Stomach (tissue), 9 donors: ENCODE data around the gene INSRR. TPM values are rescaled to one million over a fixed set of nuclear protein-coding genes. Genes with fewer than 3 reads are reported as not detected.

Source experiments
- DNase-seq, 2 donors: peaks; one replicate each; pipeline versions ENCODE4 v3.0.0 to v3.0.0-alpha.2; 2013 to 2019
- H3K27ac ChIP-seq, 5 donors: fragments of 200-600 bp in 4 of 5; sonication (generic) in 4 of 5; one replicate each; pipeline ENCODE4 v1.5.1; 2013 to 2019; ENCODE audit warnings: mild to moderate bottlenecking in 1 of 5, moderate library complexity in 1 of 5
- H3K27me3 ChIP-seq, 3 donors: fragments of 200-600 bp; sonication (generic); one replicate each; pipeline ENCODE4 v1.5.1; 2017 to 2019; ENCODE audit warnings: mixed run types in 1 of 3
- H3K36me3 ChIP-seq, 4 donors: fragments of 200-600 bp; sonication (generic); 1 replicate in 3 of 4; 2 replicates in 1 of 4; pipeline ENCODE4 v1.5.1; 2016 to 2019
- H3K4me1 ChIP-seq, 4 donors: fragments of 200-600 bp; sonication (generic); one replicate each; pipeline ENCODE4 v1.5.1; 2016 to 2019
- H3K4me3 ChIP-seq, 4 donors: fragments of 200-600 bp; sonication (generic) in 3 of 4; one replicate each; pipeline ENCODE4 v1.5.1; 2016 to 2019; ENCODE audit warnings: mild to moderate bottlenecking in 1 of 4
- H3K9me3 ChIP-seq, 4 donors: fragments of 200-600 bp; sonication (generic); one replicate each; pipeline ENCODE4 v1.5.1; 2016 to 2019
- EP300 ChIP-seq: sonication (generic); formaldehyde crosslinking; IDR thresholded peaks from one replicate; pipeline ENCODE4 v1.6.1; 2017; ENCODE audit warnings: antibody characterized with exemption
- POLR2A ChIP-seq, 4 donors: fragments of 450-650 bp; IDR thresholded peaks; one replicate each; pipeline ENCODE4 v1.6.1; 2016; ENCODE audit warnings: antibody characterized with exemption in 4 of 4, control low read depth in 2 of 4, mild to moderate bottlenecking in 1 of 4, moderate library complexity in 1 of 4
- POLR2AphosphoS5 ChIP-seq, 3 donors: sonication (generic); formaldehyde crosslinking; IDR thresholded peaks; one replicate each; pipeline ENCODE4 v1.6.1; 2016; ENCODE audit warnings: antibody characterized with exemption in 3 of 3
- WGBS, 5 donors: extraction: QIAGEN DNeasy Blood & Tissue Kit in 3 of 5; methylation state at CpG; one replicate each; pipeline versions ENCODE4 v1.1.5 to v1.1.7; 2013 to 2018; 5-methylcytosine and 5-hydroxymethylcytosine counted together
- intact Hi-C: fragments of 100-400 bp; cut with DNase I; formaldehyde crosslinking; loops from one replicate; pipeline ENCODE4 v1.15.1; 2023; ENCODE audit warnings: low total_unique reads
- polyA plus RNA-seq, 3 donors: library from polyadenylated mRNA; stranded (reverse); fragments of 200-250 nt; gene quantifications; one replicate each; pipeline ENCODE4 v1.2.3, GENCODE V29; 2013
- total RNA-seq, 5 donors: library from RNA; depleted of rRNA; stranded (reverse); fragments of >200 nt; gene quantifications; one replicate each; pipeline versions ENCODE4 v1.1.0 to v1.2.3, GENCODE V29; 2014 to 2016
- TF ChIP-seq, protein P1 (sequence below), 7 experiments: fragments of 450-650 bp in 4 of 7; fragments of 200-600 bp in 3 of 7; sonication (generic) in 3 of 7; IDR thresholded peaks; one replicate each; pipeline ENCODE4 v1.5.1; 2016 to 2019; ENCODE audit warnings: antibody characterized with exemption in 7 of 7, control low read depth in 2 of 7, mild to moderate bottlenecking in 1 of 7
- donor health status: healthy with polysubstance abuse.
- donor health status: Bipolar disorder and iron deficiency.
- donor health status: healthy.

Gene INSRR
- total and polyA plus RNA-seq, 8 donors, result 0.15 to 0.75 (median 0.29) TPM; not detected in 3

DNA sequence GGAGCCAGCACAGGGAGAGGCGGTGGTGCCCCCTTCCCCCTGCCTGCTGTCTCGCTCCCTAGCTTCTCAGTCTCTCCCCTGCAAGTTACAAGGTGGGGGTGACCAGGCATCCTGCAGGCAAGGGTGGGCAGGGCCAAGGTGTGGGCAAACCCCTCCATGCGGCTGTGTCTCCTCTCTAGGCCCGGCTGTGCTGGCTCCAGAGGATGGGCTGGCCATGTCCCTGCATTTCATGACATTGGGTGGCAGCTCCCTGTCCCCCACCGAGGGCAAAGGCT is 16.4 kb upstream of the INSRR start:
- H3K4me1 ChIP-seq, result no peaks in the 10 kb centered on the region
- intact Hi-C loops, result no loop called here
- H3K9me3 ChIP-seq, result no peaks in the 10 kb centered on the region
- H3K36me3 ChIP-seq, result no peaks in the 10 kb centered on the region
- WGBS, 5 donors, result 58 to 85% (median 73%) methylated on average over 3 to 5 of the region's 5 CpGs
- no peak for DNase-seq
- no peak overlapping the region for H3K4me3 ChIP-seq
- TF ChIP-seq POLR2AphosphoS5 (IDR thresholded peaks at IDR 0.05) (no peak), EP300 (no peak), POLR2A (IDR thresholded peaks at IDR 0.05) (no peak)
- TF ChIP-seq, protein P1, sequence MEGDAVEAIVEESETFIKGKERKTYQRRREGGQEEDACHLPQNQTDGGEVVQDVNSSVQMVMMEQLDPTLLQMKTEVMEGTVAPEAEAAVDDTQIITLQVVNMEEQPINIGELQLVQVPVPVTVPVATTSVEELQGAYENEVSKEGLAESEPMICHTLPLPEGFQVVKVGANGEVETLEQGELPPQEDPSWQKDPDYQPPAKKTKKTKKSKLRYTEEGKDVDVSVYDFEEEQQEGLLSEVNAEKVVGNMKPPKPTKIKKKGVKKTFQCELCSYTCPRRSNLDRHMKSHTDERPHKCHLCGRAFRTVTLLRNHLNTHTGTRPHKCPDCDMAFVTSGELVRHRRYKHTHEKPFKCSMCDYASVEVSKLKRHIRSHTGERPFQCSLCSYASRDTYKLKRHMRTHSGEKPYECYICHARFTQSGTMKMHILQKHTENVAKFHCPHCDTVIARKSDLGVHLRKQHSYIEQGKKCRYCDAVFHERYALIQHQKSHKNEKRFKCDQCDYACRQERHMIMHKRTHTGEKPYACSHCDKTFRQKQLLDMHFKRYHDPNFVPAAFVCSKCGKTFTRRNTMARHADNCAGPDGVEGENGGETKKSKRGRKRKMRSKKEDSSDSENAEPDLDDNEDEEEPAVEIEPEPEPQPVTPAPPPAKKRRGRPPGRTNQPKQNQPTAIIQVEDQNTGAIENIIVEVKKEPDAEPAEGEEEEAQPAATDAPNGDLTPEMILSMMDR (IDR thresholded peaks at IDR 0.05), result no peak
- peaks cover 0 to 71% (median 15%) of the 10 kb centered on the region in 3 donors for H3K27me3 ChIP-seq
- H3K27ac ChIP-seq, result no peak overlapping the region

DNA sequence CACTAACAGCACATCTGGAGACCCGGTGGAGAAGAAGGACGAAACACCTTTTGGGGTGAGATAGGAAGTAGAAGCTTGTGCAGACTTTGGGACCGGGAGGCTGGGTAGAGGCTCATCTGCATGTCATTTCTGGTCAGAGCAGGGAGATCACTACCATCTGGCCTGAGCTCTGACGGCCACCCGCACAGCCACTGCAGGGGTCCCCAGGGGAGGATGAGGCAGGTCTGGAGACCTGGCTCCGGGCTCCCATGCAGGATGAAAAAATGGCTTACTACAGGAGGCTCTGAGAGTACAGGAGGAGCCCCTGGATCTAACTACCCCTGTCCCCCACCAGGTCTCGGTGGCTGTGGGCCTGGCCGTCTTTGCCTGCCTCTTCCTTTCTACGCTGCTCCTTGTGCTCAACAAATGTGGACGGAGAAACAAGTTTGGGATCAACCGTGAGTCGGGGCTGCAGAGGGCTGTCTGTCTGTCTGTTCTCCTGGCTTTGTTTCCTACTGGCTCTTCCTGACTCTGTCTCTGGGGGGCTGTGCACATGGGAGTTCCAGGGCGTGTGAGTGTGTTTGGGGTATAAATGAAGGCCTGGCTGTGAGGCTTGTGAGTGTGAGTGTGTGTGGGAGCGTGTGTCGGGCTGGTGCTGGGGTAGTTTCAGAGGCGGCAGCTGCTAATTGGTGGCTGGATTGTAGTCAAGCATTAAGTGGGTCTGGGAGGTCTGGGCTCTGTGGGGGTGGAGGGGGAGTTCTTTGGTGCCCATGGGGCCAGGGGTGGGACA is 15.8 kb upstream of the INSRR start:
- no peak for DNase-seq
- no peak overlapping the region for H3K4me3 ChIP-seq
- H3K4me1 ChIP-seq, result no peaks in the 10 kb centered on the region
- no peak overlapping the region for H3K27ac ChIP-seq
- no peaks in the 10 kb centered on the region for H3K36me3 ChIP-seq
- TF ChIP-seq, protein P1 (IDR thresholded peaks at IDR 0.05), result no peak
- TF ChIP-seq POLR2AphosphoS5 (IDR thresholded peaks at IDR 0.05) (no peak), POLR2A (IDR thresholded peaks at IDR 0.05) (no peak), EP300 (no peak)
- H3K9me3 ChIP-seq, result no peaks in the 10 kb centered on the region
- intact Hi-C loops, result no loop called here
- H3K27me3 ChIP-seq, result peaks cover 0 to 66% (median 15%) of the 10 kb centered on the region in 3 donors
- WGBS, 5 donors, result 71 to 80% (median 78%) methylated on average over 16 of the region's 16 CpGs

DNA sequence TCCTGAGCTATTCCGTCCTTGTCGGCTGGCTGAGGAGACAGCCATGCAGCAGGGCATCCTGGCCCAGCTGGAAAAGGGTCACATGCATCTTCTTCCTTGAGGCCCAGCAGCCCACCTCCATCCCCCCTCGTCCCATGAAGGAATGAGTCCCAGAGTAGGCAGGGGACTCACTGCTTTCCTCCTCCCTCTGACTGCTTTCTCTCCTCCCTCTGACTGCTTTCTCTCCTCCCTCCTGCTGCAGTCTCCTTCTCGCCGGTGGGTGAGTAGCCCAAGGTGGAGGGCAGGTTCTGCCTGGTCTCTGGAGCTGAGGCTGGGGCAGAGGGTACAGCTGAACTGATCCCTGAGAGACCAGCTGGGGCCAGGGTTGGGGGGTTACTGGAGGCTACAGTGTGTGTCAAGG is 15.2 kb upstream of the INSRR start:
- intact Hi-C loops, result no loop called here
- H3K4me3 ChIP-seq, result no peak overlapping the region
- no peaks in the 10 kb centered on the region for H3K4me1 ChIP-seq
- H3K36me3 ChIP-seq, result no peaks in the 10 kb centered on the region
- no peak for TF ChIP-seq POLR2A (IDR thresholded peaks at IDR 0.05)
- no peak for DNase-seq
- 72 to 89% (median 79%) methylated on average over 5 of the region's 5 CpGs for WGBS, 5 donors
- H3K9me3 ChIP-seq, result no peaks in the 10 kb centered on the region
- peaks cover 0 to 60% (median 15%) of the 10 kb centered on the region in 3 donors for H3K27me3 ChIP-seq
- no peak overlapping the region for H3K27ac ChIP-seq

DNA sequence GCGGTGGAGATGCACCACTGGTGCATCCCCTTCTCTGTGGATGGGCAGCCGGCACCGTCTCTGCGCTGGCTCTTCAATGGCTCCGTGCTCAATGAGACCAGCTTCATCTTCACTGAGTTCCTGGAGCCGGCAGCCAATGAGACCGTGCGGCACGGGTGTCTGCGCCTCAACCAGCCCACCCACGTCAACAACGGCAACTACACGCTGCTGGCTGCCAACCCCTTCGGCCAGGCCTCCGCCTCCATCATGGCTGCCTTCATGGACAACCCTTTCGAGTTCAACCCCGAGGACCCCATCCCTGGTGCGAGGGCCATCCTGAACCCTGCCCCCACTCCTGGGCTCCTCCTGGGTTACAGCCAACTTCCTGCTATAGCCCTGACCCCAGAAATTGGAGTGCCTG is 14.7 kb upstream of the INSRR start:
- WGBS, 5 donors, result 91 to 94% (median 93%) methylated on average over 16 to 18 of the region's 18 CpGs
- no peaks in the 10 kb centered on the region for H3K36me3 ChIP-seq
- no peak overlapping the region for H3K27ac ChIP-seq
- H3K27me3 ChIP-seq, result peaks cover 0 to 55% (median 15%) of the 10 kb centered on the region in 3 donors
- no peak for DNase-seq
- intact Hi-C loops, result no loop called here
- TF ChIP-seq, protein P1 (IDR thresholded peaks at IDR 0.05), result no peak
- no peak for TF ChIP-seq EP300
- H3K9me3 ChIP-seq, result no peaks in the 10 kb centered on the region
- H3K4me3 ChIP-seq, result no peak overlapping the region
- no peaks in the 10 kb centered on the region for H3K4me1 ChIP-seq

DNA sequence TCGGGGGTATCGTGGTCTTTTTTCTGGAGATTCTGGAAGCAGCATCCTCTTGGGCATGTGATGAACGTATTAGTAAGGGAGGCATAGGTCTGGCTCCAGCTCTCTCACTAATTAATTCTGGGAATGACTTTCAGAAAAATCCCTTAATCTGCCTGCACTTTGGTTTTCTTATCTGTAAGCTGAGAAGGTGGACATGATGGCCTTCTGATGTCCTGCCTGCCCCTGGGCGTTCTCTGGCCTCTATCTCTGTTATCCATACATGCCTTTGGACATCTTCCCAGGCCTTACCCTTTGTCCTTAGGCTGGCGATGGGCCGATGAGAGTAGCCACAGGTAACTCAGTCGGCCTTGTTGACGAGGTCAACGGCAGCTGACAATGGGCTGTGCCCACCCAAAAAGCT is 10.5 kb upstream of the INSRR start:
- Histone ChIP-seq H3K4me3 (no peak overlapping the region), H3K9me3 (no peaks in the 10 kb centered on the region), H3K27me3 (peaks cover 0 to 53% (median 10%) of the 10 kb centered on the region in 3 donors), H3K36me3 (no peaks in the 10 kb centered on the region), H3K4me1 (no peaks in the 10 kb centered on the region), H3K27ac (no peak overlapping the region)
- intact Hi-C loops, result no loop called here
- WGBS, 5 donors, result 76 to 89% (median 78%) methylated on average over 9 of the region's 9 CpGs
- no peak for TF ChIP-seq POLR2A (IDR thresholded peaks at IDR 0.05)
- TF ChIP-seq POLR2AphosphoS5 (IDR thresholded peaks at IDR 0.05), result no peak
- TF ChIP-seq, protein P1 (IDR thresholded peaks at IDR 0.05), result no peak
- no peak for TF ChIP-seq EP300
- DNase-seq, result no peak
